HepG2 (cell line): ENCODE results near the gene NOTCH4. TPM values are rescaled to one million over a fixed set of nuclear protein-coding genes. Genes with fewer than 3 reads are reported as not detected.

Experiments used
- AHR ChIP-seq: IDR thresholded peaks from 2 replicates; pipeline ENCODE4 v1.6.1; 2018; ENCODE audit warnings: missing genetic modification reagents, missing compliant biosample characterization
- ASH2L ChIP-seq: fragments of 300-600, 200-600 bp; sonication (generic); IDR thresholded peaks from 2 replicates; pipeline ENCODE4 v1.7.0; 2017; ENCODE audit warnings: low read depth, mild to moderate bottlenecking, moderate library complexity, mixed read lengths, low read length; ENCODE audit not compliant: insufficient read length
- FOXK2 ChIP-seq: fragments of 450-650 bp; IDR thresholded peaks from 2 replicates; pipeline ENCODE4 v1.6.1; 2016
- GATAD2A ChIP-seq: IDR thresholded peaks from 2 replicates; pipeline ENCODE4 v1.6.1; 2016
- GMEB1 ChIP-seq: sonication (generic); formaldehyde crosslinking; IDR thresholded peaks from 2 replicates; pipeline ENCODE4 v1.5.1; 2020; ENCODE audit warnings: missing genetic modification reagents, mild to moderate bottlenecking, borderline replicate concordance
- HIC2 ChIP-seq: sonication (generic); formaldehyde crosslinking; IDR thresholded peaks from 2 replicates; pipeline ENCODE4 v1.9.0; 2022; ENCODE audit warnings: low read depth, missing genetic modification reagents
- HMGA1 ChIP-seq: sonication (generic); formaldehyde crosslinking; conservative IDR thresholded peaks from 2 replicates; pipeline ENCODE4 v1.4.0; 2020; ENCODE audit warnings: missing genetic modification reagents
- JUNB ChIP-seq: sonication (generic); formaldehyde crosslinking; IDR thresholded peaks from 2 replicates; pipeline ENCODE4 v1.8.0; 2022; ENCODE audit warnings: missing genetic modification reagents, mild to moderate bottlenecking, borderline replicate concordance
- KDM5A ChIP-seq: fragments of 200-600 bp; sonication (generic); IDR thresholded peaks from 2 replicates; pipeline ENCODE4 v1.7.0; 2018; ENCODE audit warnings: antibody characterized with exemption, mild to moderate bottlenecking, low read length, borderline replicate concordance
- KLF13 ChIP-seq: sonication (generic); formaldehyde crosslinking; IDR thresholded peaks from 2 replicates; pipeline ENCODE4 v1.4.0; 2020; ENCODE audit warnings: mild to moderate bottlenecking, missing genetic modification reagents
- KMT2A ChIP-seq: sonication (generic); formaldehyde crosslinking; IDR thresholded peaks from 2 replicates; pipeline ENCODE4 v1.4.0; 2020; ENCODE audit warnings: missing genetic modification reagents
- MATR3 ChIP-seq: sonication (generic); formaldehyde crosslinking; IDR thresholded peaks from 2 replicates; pipeline ENCODE4 v1.4.0; 2020; ENCODE audit warnings: missing genetic modification reagents
- SIX4 ChIP-seq: sonication (generic); formaldehyde crosslinking; IDR thresholded peaks from 2 replicates; pipeline ENCODE4 v1.4.0; 2020; ENCODE audit warnings: missing genetic modification reagents
- SPEN ChIP-seq: sonication (generic); formaldehyde crosslinking; IDR thresholded peaks from 2 replicates; pipeline ENCODE4 v1.5.1; 2020; ENCODE audit warnings: low read depth, mild to moderate bottlenecking, missing genetic modification reagents
- SYNCRIP ChIP-seq: fragments of 200-400 bp; formaldehyde crosslinking; IDR thresholded peaks from 2 replicates; pipeline ENCODE4 v1.6.1; 2018; ENCODE audit warnings: mild to moderate bottlenecking, low read depth, low read length; ENCODE audit not compliant: insufficient read depth
- UBTF ChIP-seq: sonication (generic); formaldehyde crosslinking; IDR thresholded peaks from 2 replicates; pipeline ENCODE4 v1.4.0; 2020; ENCODE audit warnings: mild to moderate bottlenecking, missing genetic modification reagents
- ZBTB20 ChIP-seq: sonication (generic); formaldehyde crosslinking; IDR thresholded peaks from 2 replicates; pipeline ENCODE4 v1.8.1; 2023; ENCODE audit warnings: missing genetic modification reagents, low read depth, mild to moderate bottlenecking, borderline replicate concordance
- ZFP62 ChIP-seq: sonication (generic); formaldehyde crosslinking; IDR thresholded peaks from 2 replicates; pipeline ENCODE4 v1.4.0; 2020; ENCODE audit warnings: missing genetic modification reagents
- ZNF101 ChIP-seq: sonication (generic); formaldehyde crosslinking; IDR thresholded peaks from 2 replicates; pipeline ENCODE4 v1.4.0; 2020; ENCODE audit warnings: mild to moderate bottlenecking, low read depth, missing genetic modification reagents, borderline replicate concordance
- ZNF354B ChIP-seq: sonication (generic); formaldehyde crosslinking; IDR thresholded peaks from 2 replicates; pipeline ENCODE4 v1.8.0; 2022; ENCODE audit warnings: mild to moderate bottlenecking, missing genetic modification reagents
- ZNF510 ChIP-seq: sonication (generic); formaldehyde crosslinking; IDR thresholded peaks from 2 replicates; pipeline ENCODE4 v1.4.0; 2020; ENCODE audit warnings: low read depth, mild to moderate bottlenecking, missing genetic modification reagents
- ZNF569 ChIP-seq: sonication (generic); formaldehyde crosslinking; IDR thresholded peaks from 2 replicates; pipeline ENCODE4 v1.5.0; 2020; ENCODE audit warnings: mild to moderate bottlenecking, missing genetic modification reagents, moderate library complexity, borderline replicate concordance
- polyA plus RNA-seq, 8 experiments: library from polyadenylated mRNA; depleted of rRNA in 3 of 8; stranded (reverse) in 7 of 8; unstranded in 1 of 8; fragments of >200 nt; fragmentation: Illumina TruSeq in 4 of 8; extraction: Trizol in 4 of 8; gene quantifications; 2 replicates each; pipeline versions ENCODE4 v1.2.1 to v1.2.3, GENCODE V29; 2011 to 2016; ENCODE audit warnings: low read depth in 4 of 8, missing spikeins in 1 of 8, mixed read lengths in 1 of 8; ENCODE audit not compliant: insufficient read depth in 1 of 8
- total RNA-seq, 5 experiments: library from RNA; depleted of rRNA; stranded (reverse); fragments of >200 nt; fragmentation: Illumina TruSeq; extraction: Trizol; gene quantifications; 2 replicates each; pipeline ENCODE4 v1.2.3, GENCODE V29; 2016; ENCODE audit warnings: low read depth in 1 of 5

The NOTCH4 gene
- total and polyA plus RNA-seq, 2 of the 13 experiments (the other 11 are each of a cell fraction or from before 2014, with no cell fraction given) = 0.51 to 0.83 TPM

- TF ChIP-seq ZBTB20 (CRISPR knock-in tag) (no peak; the same call in 1 of the 2 replicates), SYNCRIP (no peak), GATAD2A (CRISPR knock-in tag) (peak; percentile 76), ASH2L (peak; percentile 83), AHR (CRISPR knock-in tag) (peak; percentile 27), ZFP62 (CRISPR knock-in tag) (no peak), UBTF (CRISPR knock-in tag) (no peak; the same call in 1 of the 2 replicates), ZNF354B (peak; percentile 87; the same call in 1 of the 2 replicates), KDM5A (peak; percentile 92; the same call in 1 of the 2 replicates), KMT2A (no peak; the same call in 1 of the 2 replicates), ZNF510 (CRISPR knock-in tag) (peak; percentile 60; the same call in 1 of the 2 replicates), KLF13 (CRISPR knock-in tag) (peak; percentile 90; the same call in 1 of the 2 replicates), ZNF101 (CRISPR knock-in tag) (peak; percentile 71; the same call in 1 of the 2 replicates), FOXK2 (peak; percentile 94), HIC2 (CRISPR knock-in tag) (peak; percentile 82; the same call in 1 of the 2 replicates), SPEN (CRISPR knock-in tag) (peak; percentile 85), SIX4 (no peak), MATR3 (no peak), GMEB1 (peak; percentile 89), ZNF569 (CRISPR knock-in tag) (no peak), JUNB (CRISPR knock-in tag) (no peak), HMGA1 (CRISPR knock-in tag) (no peak)
Measured at GRCh38 chr6:32153564-32154513, 70.0 kb downstream of the NOTCH4 start, which contains the start of gene PPT2 (continued).
